GM21381 (cell line): ENCODE results near the gene LENG1.
"Not testable (repeated sequence)": the region's sequence is repeated elsewhere in the genome, so short reads cannot be mapped to it uniquely, and the experiment has no call there.

ENCODE experiments used
- ATAC-seq: cut with Tn5 transposase; IDR thresholded peaks from one replicate; pipeline ENCODE4 v1.9.1; 2021; ENCODE audit warnings: mild to moderate bottlenecking, moderate library complexity; ENCODE audit not compliant: unreplicated experiment

LENG1 gene

DNA sequence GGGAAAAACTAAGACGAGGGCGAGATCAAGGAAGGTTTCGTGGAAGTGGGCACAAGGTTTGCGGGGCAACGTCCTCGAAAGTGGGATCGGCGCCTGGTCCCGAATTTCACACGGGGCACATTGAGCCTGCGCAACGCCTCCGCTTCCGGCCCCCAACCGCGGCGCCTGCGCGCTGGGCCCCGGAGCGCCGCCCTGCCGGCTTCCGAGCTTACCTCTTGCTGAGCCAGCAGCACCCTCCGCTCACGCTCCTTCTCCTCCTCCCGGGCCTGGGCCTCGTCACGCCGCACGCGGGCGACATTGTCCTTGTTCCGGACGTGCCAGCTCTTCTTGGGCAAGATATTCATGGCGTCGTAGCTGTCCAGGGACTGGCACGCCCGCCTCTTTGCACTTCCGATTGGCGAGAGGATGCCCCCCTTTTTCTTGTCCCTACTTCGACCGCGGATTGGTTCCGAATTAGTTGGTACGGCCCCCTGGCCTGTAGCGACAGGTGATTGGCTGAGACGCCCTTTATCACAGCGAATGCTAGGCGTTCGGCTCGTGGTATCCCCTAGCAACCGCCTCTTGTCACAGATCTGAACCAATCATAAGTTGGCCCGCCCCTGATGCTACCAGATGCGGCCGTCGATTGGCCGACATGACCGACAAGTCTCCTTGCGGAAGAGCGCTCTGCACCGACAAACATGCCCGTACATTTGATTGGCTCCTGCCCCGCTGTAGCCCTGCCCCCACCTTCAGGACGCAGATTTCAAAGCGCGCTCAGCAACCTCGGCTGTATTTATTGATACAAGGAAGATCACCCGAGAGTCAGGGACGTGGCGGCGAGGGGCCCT lies at the start of gene LENG1:
Gene LENG1 (minus strand): TSS at position 370 of the 830 bp plus-strand sequence. CDS start 26 bp downstream, at position 344.
- ATAC-seq: peak; percentile 90

DNA sequence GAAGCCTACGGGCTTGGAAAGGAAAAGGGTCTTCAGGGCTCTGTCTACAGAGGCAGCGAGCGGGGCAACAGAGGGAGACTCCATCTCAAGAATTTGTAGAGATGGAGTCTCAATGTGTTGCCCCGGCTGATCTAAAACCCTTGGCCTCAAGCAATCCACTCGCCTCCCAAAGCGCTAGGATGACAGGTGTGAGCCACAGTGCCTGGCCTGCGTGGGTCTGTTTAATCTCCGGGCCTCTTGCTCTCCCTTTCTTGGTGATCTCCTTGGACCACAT lies 49.2 kb upstream of the LENG1 start:
- no peak for ATAC-seq

DNA sequence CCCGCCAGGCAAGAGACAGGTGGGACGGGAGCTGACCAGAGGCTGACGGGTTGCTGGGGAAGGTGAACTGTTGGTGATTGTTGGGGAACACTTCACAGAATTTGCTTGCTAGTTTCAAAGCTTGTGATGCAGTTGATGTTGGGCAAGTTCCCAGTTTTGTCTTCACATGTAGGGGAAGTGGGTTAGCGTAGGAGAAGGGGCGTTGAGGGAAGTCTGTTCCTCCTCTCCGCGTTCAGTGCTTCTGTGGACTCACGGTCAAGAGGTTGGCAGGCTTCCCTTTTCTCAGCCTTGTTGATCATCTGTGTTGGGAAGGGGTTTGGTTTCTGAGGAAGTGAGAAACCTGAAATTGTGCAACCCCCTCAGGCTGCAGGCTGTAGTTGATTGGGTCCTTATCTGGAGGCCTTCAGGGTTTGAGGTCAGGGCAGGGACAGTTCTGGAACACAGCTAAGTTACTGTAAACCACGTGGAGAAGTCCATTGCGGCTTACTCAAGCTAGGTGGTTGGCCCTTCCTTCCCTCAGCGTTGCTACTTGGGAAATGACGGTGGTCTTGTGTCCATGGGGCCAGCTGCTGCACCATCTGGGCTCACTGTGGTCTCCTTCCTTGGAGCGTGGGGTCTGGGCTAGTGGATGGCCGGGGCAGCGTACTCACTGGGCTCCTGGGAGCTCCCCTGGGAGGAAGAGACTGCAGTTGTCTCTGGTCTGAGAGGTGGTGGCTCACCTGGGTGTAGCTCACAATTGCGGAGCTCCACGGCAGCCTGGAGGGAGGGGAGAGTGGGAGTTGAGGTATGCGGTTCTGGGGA lies 48.7 kb upstream of the LENG1 start:
- peak; percentile 51 for ATAC-seq

DNA sequence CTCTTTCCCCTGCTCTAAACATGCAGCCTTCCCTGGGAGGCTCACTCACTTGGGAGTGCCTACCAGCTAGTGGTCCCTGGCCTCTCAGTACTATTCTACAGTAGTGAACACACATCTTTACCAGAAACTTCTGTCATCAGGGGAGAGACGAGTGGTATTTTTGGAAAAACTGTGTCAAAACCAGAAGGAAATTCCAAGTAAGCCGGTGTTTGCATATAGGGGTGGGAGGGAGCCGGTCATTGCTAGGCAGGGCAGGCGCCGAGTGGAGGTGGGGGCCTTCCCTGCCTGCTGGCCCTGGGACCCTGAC lies 48.1 kb upstream of the LENG1 start:
- ATAC-seq: no peak

DNA sequence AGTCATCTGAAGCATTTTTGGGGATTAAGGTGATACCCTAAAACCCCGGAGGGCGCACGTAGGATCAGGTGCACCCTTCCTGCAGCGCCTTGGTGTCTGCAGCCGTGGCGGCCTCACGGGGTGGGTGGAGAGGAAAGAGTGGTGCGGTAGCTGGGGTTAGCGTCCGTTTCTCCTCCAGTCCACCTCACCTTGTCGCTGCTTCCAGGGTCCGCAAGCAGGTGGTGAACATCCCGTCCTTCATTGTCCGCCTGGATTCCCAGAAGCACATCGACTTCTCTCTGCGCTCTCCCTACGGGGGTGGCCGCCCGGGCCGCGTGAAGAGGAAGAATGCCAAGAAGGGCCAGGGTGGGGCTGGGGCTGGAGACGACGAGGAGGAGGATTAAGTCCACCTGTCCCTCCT lies 47.7 kb upstream of the LENG1 start:
- not testable (repeated sequence) for ATAC-seq

DNA sequence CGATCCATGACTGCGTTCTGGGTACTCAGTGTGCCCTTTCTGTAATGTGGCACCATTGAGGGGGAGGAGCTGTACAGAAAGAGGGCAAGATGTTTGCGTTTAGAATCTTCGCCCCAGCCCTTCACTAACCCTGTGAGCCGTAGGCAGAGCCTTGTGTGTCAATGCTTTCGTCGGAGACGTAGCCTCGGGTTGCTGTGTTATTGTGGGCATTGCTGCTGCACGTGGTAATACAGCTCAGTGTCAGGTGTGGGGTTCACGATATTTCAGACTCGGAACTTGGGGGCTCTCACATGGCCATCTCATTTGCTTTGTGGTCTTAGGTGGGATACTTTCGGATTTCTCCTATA lies 47.3 kb upstream of the LENG1 start:
- no peak for ATAC-seq

DNA sequence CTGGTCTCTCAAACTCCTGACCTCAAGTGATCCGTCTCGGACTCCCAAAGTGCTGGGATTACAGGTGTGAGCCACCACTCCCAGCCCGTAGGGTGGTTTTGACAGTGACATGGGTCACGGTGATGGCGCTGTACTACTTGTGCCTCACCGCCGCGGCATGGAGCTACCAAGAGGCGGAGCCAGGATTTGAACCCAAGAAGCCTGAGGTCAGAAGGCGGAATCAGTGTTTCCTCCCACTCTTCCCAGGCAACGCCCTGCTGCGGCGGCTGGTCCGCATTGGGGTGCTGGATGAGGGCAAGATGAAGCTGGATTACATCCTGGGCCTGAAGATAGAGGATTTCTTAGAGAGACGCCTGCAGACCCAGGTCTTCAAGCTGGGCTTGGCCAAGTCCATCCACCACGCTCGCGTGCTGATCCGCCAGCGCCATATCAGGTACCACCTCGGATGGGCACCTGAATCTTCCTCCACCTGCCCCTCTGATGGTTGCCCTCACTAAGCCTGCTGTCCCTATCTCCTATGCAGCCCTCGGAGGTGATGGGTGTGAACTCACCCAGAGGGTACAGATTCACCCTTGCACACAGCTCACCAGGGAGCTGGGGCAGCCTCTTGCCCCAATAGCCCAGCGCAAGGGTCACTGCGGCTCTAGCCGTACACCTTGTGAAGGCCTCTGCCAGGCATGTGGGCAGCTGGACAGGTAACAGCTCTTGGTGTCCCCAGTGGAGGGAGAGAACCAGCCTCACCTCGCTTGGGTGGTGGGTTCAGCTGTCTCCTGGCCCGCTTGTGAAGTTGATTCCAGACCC lies 46.7 kb upstream of the LENG1 start:
- no peak for ATAC-seq

DNA sequence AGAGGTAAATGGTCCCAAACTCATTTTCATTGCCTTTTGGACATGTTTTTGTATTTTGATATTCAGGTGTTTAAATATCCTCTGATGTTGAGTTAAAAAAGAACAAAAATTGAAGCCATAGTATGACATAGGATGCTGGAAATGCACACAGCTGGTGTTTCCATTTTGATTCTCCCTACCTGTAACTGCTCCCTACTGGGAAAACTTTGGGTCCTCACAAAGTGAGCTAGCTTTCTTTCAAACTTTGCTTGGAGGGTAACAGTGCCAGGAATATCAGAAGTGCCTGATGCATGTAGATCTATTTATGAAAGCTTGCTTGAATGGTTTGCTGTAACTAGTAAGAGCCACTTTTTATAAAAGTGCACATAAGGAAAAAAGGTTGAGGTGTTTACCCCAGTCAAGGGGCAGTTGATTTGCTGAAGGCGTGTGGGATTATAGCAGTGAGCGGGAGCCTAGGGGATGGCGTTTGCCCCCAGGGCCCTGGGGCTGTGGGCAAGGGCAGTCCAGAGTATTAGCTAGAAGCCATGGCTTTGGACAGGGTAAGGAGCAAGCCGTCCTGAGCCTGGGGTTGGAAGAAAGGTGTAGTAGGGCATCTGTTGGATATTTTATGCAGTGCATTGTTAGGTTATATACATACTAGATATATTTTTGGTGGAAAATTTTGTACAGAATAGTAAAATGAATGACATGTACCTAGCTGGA lies 45.4 kb upstream of the LENG1 start:
- ATAC-seq: no peak

DNA sequence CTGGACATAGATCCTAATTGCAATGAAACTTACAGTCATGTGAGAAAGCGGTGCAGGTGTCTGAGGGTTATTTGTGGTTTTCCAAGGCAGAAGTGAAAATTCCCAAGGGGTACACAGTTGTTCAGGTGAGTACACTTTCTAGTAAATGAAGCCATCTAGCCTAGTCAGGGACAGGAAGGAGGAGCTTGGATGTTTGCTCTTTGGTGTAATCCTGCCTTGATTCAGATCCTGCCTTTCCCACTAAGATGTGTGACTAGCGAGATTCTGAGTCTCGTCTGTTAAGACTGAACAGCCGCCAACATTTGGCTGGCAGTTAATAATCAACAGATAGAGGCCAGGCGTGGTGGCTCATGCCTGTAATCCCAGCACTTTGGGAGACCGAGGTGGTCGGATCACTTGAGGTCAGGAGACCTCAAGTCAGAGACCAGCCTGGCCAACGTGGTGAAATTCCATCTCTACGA lies 43.7 kb upstream of the LENG1 start:
- ATAC-seq: no peak

DNA sequence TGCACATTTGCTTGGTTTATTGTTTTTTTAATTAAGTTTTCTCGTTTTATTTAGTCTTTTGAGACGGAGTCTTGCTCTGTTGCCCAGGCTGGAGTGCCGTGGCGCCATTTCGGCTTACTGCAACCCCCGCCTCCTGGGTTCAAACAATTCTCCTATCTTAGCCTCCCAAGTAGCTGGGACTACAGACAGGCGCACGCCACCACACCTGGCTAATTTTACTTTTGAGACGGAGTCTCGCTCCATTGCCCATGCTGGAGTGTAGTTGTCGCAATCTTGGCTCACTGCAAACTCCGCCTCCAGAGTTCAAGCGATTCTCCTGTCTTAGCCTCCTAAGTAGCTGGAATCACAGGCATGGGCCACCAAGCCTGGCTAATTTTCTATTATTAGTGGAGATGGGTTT lies 42.5 kb upstream of the LENG1 start:
- ATAC-seq: no peak

DNA sequence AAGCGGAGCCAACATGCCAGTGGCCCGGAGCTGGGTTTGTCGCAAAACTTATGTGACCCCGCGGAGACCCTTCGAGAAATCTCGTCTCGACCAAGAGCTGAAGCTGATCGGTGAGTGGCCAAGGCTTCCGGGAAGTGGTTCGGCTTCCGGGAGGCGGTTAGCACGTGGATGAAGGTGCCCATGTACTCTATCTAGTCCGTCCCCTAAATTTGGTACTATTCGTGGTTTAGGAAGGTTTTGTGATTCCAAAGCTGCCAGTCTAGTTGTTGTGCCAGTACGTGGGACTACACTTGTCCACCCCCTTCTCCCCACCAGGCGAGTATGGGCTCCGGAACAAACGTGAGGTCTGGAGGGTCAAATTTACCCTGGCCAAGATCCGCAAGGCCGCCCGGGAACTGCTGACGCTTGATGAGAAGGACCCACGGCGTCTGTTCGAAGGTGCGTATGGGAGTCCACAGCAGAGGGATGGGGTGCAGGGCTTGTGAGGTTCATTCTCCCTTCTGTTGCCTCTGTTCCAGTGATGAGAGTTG lies 41.7 kb upstream of the LENG1 start:
- no peak for ATAC-seq

DNA sequence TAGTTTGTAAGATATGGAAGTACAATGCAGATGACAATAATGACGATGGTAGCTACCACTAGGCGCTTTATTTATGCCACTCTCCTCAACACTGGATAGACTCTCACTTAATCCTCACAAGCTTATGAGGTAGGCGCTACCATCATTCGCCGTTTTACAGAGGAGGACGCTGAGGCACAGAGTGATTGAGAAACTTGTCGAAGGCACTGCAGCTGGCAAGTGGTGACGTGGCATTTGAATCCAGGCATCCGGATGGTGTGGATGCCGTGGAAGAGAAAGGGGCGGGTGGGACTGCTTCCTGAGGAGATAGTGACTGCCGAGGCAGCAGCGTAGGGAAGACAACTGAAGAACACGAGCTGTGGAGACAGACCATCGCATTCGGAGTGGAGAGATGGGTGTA lies 39.9 kb upstream of the LENG1 start:
- ATAC-seq: no peak

DNA sequence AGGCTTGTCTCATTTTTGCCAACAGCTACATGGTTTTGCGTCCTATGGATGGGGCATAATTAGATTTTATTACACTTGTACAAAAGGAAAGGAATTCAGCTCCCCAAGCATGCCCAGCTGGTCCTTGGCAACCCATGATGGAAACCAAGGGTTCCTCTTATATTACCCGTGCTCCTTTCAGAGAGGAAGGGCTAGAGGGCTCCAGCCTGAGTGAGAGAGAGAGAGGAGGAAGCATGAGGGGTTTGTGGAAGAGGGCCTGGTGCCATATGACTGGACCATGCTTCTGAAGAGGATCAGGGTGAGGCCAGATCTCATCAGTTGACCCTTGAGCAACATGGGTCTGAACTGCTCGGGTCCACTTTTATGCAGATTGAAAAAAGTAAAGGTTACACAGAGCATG lies 37.6 kb upstream of the LENG1 start:
- ATAC-seq: no peak

DNA sequence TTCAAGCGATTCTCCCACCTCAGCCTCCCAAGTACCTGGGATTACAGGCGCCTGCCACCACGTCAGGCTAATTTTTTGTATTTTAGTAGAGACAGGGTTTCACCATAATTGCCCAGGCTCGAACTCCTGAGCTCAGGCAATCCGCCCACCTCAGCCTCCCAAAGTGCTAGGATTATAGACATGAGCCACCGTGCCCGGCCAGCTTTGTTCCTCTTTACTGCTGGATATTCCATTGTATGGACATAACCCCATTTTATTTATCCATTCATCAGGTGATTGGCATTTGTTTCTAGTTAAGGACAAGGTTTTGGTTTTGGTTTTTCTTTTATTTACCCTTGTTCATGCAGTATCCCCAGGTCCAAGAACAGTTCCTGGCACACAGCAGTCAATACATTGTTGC lies 37.0 kb upstream of the LENG1 start:
- no peak for ATAC-seq

DNA sequence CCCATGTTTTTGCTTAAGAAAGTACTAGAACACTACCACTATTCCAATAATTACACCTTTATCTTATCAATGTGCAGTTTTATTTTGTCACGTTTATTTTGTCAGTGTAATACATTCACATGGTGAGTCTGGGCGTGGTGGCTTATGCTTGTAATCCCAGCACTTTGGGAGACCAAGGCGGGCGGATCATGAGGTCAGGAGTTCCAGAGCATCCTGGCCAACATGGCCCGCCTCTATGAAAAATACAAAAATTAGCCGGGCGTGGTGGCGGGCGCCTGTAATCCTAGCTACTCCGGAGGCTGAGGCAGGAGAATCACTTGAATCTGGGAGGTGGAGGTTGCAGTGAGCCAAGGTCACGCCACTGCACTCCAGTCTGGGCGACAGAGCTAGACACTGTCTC lies 34.9 kb upstream of the LENG1 start:
- not testable (repeated sequence) for ATAC-seq

DNA sequence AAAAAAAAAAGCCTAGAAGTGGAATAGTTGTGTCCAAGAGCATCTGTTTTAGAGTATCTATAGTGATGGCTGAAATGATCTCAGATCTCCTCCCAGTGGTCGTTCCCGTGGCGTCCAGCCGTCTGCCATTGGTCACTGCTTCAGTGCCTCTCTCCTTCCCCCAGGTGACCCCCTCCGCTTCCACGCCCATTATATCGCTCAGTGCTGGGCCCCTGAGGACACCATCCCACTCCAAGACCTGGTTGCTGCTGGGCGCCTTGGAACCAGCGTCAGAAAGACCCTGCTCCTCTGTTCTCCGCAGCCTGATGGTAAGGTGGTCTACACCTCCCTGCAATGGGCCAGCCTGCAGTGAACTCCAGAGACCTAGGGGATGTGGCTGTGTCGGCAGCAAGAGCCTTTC lies 33.5 kb upstream of the LENG1 start:
- ATAC-seq: no peak

DNA sequence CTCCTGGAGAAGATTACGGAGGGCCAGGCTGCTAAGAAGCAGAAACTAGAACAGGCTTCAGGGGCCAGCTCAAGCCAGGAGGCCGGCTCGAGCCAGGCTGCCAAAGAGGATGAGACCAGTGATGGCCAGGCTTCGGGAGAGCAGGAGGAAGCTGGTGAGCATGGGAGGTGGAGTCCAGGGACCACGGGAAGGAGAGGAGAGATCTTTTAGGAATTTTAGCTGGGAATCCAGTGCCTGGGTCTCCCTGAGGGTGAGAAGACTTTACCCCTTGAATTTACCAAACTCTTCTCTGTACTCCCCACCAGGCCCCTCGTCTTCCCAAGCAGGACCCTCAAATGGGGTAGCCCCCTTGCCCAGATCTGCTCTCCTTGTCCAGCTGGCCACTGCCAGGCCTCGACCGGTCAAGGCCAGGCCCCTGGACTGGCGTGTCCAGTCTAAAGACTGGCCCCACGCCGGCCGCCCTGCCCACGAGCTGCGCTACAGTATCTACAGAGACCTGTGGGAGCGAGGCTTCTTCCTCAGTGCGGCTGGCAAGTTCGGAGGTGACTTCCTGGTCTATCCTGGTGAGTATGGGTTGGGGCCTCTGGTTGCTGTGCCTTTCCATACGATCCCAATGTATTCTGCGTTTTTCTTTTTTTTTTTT lies 32.4 kb upstream of the LENG1 start:
- ATAC-seq: no peak

DNA sequence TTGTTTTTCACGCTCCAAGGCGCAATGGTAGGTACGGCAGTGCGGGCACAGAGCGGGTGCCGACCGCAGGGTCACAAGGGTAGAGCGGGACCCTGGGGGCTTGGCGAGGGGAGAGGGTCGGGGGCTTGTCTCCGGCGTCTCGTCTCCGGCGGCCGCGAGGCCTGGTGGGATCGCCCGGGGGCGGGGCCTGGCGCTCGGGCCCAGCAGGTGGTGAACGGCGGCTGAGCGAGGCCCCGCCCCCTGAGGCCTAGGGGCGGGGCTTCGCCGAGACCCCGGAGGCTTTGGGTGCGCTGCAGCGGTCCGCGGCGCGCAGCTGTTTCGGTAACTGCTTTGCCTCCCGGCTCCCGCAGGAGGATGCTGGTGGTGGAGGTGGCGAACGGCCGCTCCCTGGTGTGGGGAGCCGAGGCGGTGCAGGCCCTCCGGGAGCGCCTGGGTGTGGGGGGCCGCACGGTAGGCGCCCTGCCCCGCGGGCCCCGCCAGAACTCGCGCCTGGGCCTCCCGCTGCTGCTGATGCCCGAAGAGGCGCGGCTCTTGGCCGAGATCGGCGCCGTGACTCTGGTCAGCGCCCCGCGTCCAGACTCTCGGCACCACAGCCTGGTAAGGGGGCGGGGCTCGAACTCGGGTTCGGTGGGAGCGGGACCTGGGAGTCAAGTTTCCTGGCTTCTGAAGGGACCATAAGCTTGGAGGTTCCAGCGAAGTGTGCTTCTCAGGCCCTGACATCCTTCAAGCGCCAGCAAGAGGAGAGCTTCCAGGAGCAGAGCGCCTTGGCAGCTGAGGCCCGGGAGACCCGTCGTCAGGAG lies 31.7 kb upstream of the LENG1 start, which contains the start of gene TSEN34:
Gene TSEN34 (plus strand): TSS at position 298 of the 800 bp plus-strand sequence. CDS start 57 bp downstream, at position 355.
- ATAC-seq: peak; percentile 19

DNA sequence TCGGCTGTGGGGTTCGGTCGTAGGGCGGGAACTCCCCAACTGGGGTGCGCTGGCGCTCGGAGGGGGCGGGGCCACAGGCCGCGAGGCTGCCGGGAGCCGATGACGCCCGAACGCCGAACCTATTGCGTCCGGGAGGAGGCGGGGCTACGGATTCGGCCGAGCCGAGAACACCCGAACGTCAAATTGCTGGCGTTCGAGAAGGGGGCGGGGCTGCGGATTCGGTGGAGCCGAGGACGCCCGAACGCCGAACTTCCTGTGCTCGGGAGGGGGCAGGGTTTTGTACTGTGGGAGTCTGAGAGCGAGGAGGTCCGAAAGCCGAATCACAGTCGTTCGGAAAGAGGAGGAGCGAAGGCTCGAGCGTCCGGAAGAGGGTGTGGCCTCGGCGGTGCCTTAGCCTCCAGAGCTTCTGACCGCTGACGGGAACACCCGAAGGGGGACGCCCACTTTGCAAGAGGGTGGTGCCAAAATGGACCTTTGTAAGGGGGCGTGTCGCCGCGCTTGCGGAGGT lies 31.0 kb upstream of the LENG1 start:
- peak; percentile 44 for ATAC-seq
